ENCODE data around the gene ING5.

Gene ING5

GRCh38 chr2:241759067-241759807 is 57.4 kb downstream of the ING5 start:
- TF ChIP-seq CTCF (conservative IDR thresholded peaks at IDR 0.05) = no peak
- H3K27ac ChIP-seq = peak overlapping the region; percentile 84

DNA sequence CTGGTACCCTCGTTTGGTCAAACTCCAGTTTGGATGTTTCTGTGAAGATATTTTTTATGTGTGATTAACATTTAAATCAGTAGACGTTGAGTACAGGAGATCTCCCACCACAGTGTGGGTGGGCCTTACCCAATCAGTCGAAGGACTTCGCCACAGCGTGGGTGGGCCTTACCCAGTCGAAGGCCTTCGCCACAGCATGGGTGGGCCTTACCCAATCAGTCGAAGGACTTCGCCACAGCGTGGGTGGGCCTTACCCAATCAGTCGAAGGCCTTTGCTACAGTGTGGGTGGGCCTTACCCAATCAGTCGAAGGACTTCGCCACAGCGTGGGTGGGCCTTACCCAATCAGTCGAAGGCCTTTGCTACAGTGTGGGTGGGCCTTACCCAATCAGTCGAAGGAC is 58.1 kb downstream of the ING5 start:
- H3K27ac ChIP-seq = peak overlapping the region; percentile 84

DNA sequence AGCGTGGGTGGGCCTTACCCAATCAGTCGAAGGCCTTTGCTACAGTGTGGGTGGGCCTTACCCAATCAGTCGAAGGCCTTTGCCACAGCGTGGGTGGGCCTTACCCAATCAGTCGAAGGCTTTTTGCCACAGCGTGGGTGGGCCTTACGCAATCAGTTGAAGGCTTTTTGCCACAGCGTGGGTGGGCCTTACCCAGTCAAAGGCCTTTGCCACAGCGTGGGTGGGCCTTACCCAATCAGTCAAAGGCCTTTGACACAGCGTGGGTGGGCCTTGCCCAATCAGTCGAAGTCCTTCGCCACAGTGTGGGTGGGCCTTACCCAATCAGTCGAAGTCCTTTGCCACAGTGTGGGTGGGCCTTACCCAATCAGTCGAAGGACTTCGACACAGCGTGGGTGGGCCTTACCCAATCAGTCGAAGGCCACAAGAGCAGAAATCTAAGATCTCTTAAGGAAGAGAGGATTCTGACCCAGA is 58.5 kb downstream of the ING5 start:
- TF ChIP-seq CTCF (conservative IDR thresholded peaks at IDR 0.05) = no peak
- H3K27ac ChIP-seq = no peak overlapping the region

GRCh38 chr2:241762321-241762932 is 60.6 kb downstream of the ING5 start:
- no peak for TF ChIP-seq CTCF (conservative IDR thresholded peaks at IDR 0.05)
- peak overlapping the region; percentile 80 for H3K27ac ChIP-seq

- TF ChIP-seq CTCF (conservative IDR thresholded peaks at IDR 0.05) = no peak
- H3K27ac ChIP-seq = peak overlapping the region; percentile 80
Observed at GRCh38 chr2:241762933-241763369, 61.1 kb downstream of the ING5 start.

DNA sequence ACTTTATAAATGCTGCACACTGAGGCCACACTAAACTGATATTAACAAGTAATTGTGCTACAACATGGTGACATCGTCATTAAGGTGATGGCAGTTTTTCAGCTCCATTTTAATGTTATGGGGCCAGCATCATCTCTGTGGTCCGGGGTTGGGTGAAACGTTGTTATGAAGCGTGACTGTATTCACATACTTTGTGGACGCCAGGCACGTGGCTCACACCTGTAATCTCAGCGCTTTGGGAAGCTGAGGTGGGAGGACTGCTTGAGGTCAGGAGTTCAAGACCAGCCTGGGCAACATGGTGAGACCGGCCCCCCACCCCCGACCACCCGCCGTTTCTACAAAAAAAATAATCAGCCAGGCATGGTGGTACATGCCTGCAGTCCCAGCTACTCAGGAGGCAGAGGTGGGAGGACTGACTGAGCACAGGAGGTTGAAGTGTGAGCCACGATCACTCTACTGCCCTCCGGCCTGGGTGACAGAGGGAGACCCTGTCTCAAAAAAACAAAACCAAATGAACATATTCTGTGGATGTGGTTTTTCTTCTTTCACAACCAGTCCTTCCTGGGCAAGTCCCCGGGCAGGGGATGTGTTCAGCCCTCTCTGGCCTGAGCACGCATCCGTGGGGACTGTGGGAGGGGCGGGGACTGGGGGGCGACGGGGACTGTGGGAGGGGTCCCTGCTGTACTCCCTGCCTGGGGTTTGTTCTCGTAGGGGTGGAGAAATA is 61.9 kb downstream of the ING5 start:
- peak overlapping the region; percentile 80 for H3K27ac ChIP-seq
- no peak for TF ChIP-seq CTCF (conservative IDR thresholded peaks at IDR 0.05)

- peak overlapping the region; percentile 80; the same call in 1 of the 2 replicates for H3K27ac ChIP-seq
- no peak for TF ChIP-seq CTCF (conservative IDR thresholded peaks at IDR 0.05)
Observed at GRCh38 chr2:241764275-241765241, 62.7 kb downstream of the ING5 start.
